Esophagus squamous epithelium (tissue), 5 donors: ENCODE data around the gene UNC5C. TPM values are rescaled to one million over a fixed set of nuclear protein-coding genes. Genes with fewer than 3 reads are reported as not detected.

Source experiments
- DNase-seq: peaks from one replicate; lab custom pipeline; 2025; lab: John Stamatoyannopoulos, UW
- H3K27ac ChIP-seq, 4 donors: fragments of 200-600 bp; sonication (generic); one replicate each; pipeline ENCODE4 v1.5.1; 2016 to 2019; ENCODE audit warnings: mild to moderate bottlenecking in 1 of 4
- H3K27me3 ChIP-seq, 4 donors: fragments of 200-600 bp; sonication (generic); 1 replicate in 3 of 4; 2 replicates in 1 of 4; pipeline versions ENCODE4 v1.5.1 to v1.6.0; 2017 to 2021; ENCODE audit warnings: antibody characterized with exemption in 1 of 4
- H3K36me3 ChIP-seq, 3 donors: fragments of 200-600 bp; sonication (generic); one replicate each; pipeline ENCODE4 v1.5.1; 2016 to 2019
- H3K4me1 ChIP-seq, 3 donors: fragments of 200-600 bp; sonication (generic); one replicate each; pipeline ENCODE4 v1.5.1; 2017 to 2019
- H3K4me3 ChIP-seq, 4 donors: fragments of 200-600 bp; sonication (generic); 1 replicate in 3 of 4; 2 replicates in 1 of 4; pipeline ENCODE4 v1.5.1; 2016 to 2019; ENCODE audit warnings: mild to moderate bottlenecking in 2 of 4, moderate library complexity in 1 of 4
- H3K9me3 ChIP-seq, 3 donors: fragments of 200-600 bp; sonication (generic); one replicate each; pipeline ENCODE4 v1.5.1; 2016 to 2019
- CTCF ChIP-seq, 6 experiments: fragments of 450-650 bp in 4 of 6; fragments of 200-600 bp in 2 of 6; sonication (generic) in 2 of 6; IDR thresholded peaks; one replicate each; pipeline ENCODE4 v1.5.1; 2016 to 2019; ENCODE audit warnings: antibody characterized with exemption in 6 of 6, mild to moderate bottlenecking in 4 of 6, moderate library complexity in 4 of 6
- POLR2A ChIP-seq, 4 donors: fragments of 450-650 bp; IDR thresholded peaks; one replicate each; pipeline ENCODE4 v1.6.1; 2017; ENCODE audit warnings: antibody characterized with exemption in 4 of 4, mild to moderate bottlenecking in 4 of 4, moderate library complexity in 3 of 4
- WGBS, 2 donors: methylation state at CpG; one replicate each; pipeline ENCODE4 v1.1.5; 2018; 5-methylcytosine and 5-hydroxymethylcytosine counted together
- intact Hi-C: fragments of 100-400 bp; cut with DNase I; formaldehyde crosslinking; loops from one replicate; pipeline ENCODE4 v1.15.0; 2022
- total RNA-seq, 4 donors: library from RNA; depleted of rRNA; stranded (reverse); fragments of >200 nt; gene quantifications; one replicate each; pipeline ENCODE4 v1.1.0, GENCODE V29; 2016
- donor health status: DM: yes; HTN: yes; CAD: no.

Gene UNC5C
- total RNA-seq, 4 donors from 2014 or later = 0.11 to 0.95 (median 0.36) TPM

GRCh38 chr4:95198961-95199360, 349.8 kb downstream of the UNC5C start:
- no peak for TF ChIP-seq POLR2A (IDR thresholded peaks at IDR 0.05)
- Histone ChIP-seq H3K27ac (no peak overlapping the region), H3K36me3 (no peaks in the 10 kb centered on the region), H3K9me3 (no peaks in the 10 kb centered on the region), H3K27me3 (no peaks in the 10 kb centered on the region), H3K4me1 (no peaks in the 10 kb centered on the region), H3K4me3 (no peak overlapping the region)
- no peak for DNase-seq
- WGBS, 2 donors = 73 to 86% methylated on average over 7 of the region's 7 CpGs
- intact Hi-C loops = no loop called here

GRCh38 chr4:95197353-95197752, 351.4 kb downstream of the UNC5C start:
- WGBS, 2 donors = 71 to 78% methylated on average over 6 of the region's 6 CpGs
- Histone ChIP-seq H3K36me3 (no peaks in the 10 kb centered on the region), H3K9me3 (no peaks in the 10 kb centered on the region), H3K27ac (no peak overlapping the region), H3K27me3 (no peaks in the 10 kb centered on the region), H3K4me3 (no peak overlapping the region), H3K4me1 (no peaks in the 10 kb centered on the region)
- no peak for TF ChIP-seq CTCF (IDR thresholded peaks at IDR 0.05)
- TF ChIP-seq POLR2A (IDR thresholded peaks at IDR 0.05) = no peak
- DNase-seq = no peak
- intact Hi-C loops = no loop called here

- intact Hi-C loops = no loop called here
- Histone ChIP-seq H3K36me3 (no peaks in the 10 kb centered on the region), H3K9me3 (no peaks in the 10 kb centered on the region), H3K4me3 (no peak overlapping the region), H3K27ac (no peak overlapping the region), H3K27me3 (no peaks in the 10 kb centered on the region), H3K4me1 (no peaks in the 10 kb centered on the region)
- no peak for DNase-seq
- 73 to 82% methylated on average over 20 to 22 of the region's 22 CpGs for WGBS, 2 donors
- TF ChIP-seq CTCF (IDR thresholded peaks at IDR 0.05) = no peak
- no peak for TF ChIP-seq POLR2A (IDR thresholded peaks at IDR 0.05)
Observed at GRCh38 chr4:95193391-95194224, 355.2 kb downstream of the UNC5C start.

GRCh38 chr4:95191537-95191936, 357.2 kb downstream of the UNC5C start:
- intact Hi-C loops = no loop called here
- 71 to 75% methylated on average over 3 of the region's 3 CpGs for WGBS, 2 donors
- no peaks in the 10 kb centered on the region for H3K9me3 ChIP-seq
- no peaks in the 10 kb centered on the region for H3K36me3 ChIP-seq
- no peak for DNase-seq
- no peak overlapping the region for H3K4me3 ChIP-seq
- no peaks in the 10 kb centered on the region for H3K4me1 ChIP-seq
- no peak for TF ChIP-seq CTCF (IDR thresholded peaks at IDR 0.05)
- TF ChIP-seq POLR2A (IDR thresholded peaks at IDR 0.05) = no peak
- no peaks in the 10 kb centered on the region for H3K27me3 ChIP-seq
- no peak overlapping the region for H3K27ac ChIP-seq

- no peaks in the 10 kb centered on the region for H3K9me3 ChIP-seq
- intact Hi-C loops = no loop called here
- no peaks in the 10 kb centered on the region for H3K27me3 ChIP-seq
- H3K4me1 ChIP-seq = no peaks in the 10 kb centered on the region
- WGBS, 2 donors = 29 to 46% methylated on average over 4 to 5 of the region's 9 CpGs
- H3K4me3 ChIP-seq = no peak overlapping the region
- no peak for TF ChIP-seq CTCF (IDR thresholded peaks at IDR 0.05)
- TF ChIP-seq POLR2A (IDR thresholded peaks at IDR 0.05) = no peak
- no peak for DNase-seq
- no peaks in the 10 kb centered on the region for H3K36me3 ChIP-seq
- H3K27ac ChIP-seq = no peak overlapping the region
Observed at GRCh38 chr4:95190751-95191436, 357.9 kb downstream of the UNC5C start.
